Stimulated activated CD8-positive, alpha-beta memory T cell treated with anti-CD3 and anti-CD28 coated beads, Interleukin-7, amount 100 ng/mL, for 4 hours (primary cell): Measurements from ENCODE around the gene MTCH1.

Source experiments
- DNase-seq, 2 donors: peaks; one replicate each; pipeline ENCODE4 v3.0.0-alpha.2; 2020; ENCODE audit warnings: low read depth in 2 of 2

MTCH1 gene

GRCh38 chr6:36970892-36971842 lies 14.8 kb downstream of the MTCH1 start:
- no peak for DNase-seq

DNA sequence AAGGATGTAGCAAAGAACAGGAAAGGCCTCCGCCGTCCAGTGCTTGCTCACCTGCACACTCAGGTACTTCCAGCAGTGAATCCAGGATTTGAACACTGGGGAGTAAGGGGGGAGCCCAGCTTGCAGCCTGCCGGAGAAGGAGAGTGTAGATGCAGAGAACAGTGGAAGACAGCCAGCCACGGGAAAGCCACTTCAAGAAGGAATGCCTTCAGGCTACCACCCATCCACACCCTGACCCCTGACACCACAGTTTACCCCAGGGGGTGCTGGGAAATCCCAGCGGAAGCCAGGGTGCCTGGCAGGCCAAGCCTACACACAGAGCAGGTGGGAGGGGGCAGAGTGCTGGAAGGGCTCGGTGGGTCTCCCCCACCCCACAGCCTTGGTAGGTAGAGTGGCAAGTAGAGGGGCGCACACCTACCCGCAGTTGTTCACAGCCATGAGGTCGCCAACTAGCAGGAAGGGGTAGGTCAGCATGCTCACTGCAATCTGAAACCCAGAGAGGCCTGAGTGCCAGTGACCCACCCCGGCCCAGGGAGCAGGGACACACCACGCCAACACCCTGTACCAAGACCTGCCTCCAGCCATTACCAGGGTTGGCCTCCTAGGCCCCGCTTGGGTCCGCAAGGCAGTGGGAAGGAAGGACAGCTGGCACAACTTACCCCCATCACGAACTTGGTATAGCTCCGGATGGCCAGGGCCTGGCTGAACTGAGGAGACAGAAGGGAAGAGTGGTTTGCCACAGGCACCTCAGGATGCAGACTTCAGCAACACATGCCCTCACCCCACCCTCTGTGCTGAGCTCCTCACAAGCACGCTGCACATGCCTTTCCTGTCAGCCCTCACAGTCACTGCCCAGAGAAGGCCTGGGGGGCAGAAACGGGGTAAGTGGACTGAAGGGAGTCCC lies 15.8 kb downstream of the MTCH1 start:
- DNase-seq, result no peak

DNA sequence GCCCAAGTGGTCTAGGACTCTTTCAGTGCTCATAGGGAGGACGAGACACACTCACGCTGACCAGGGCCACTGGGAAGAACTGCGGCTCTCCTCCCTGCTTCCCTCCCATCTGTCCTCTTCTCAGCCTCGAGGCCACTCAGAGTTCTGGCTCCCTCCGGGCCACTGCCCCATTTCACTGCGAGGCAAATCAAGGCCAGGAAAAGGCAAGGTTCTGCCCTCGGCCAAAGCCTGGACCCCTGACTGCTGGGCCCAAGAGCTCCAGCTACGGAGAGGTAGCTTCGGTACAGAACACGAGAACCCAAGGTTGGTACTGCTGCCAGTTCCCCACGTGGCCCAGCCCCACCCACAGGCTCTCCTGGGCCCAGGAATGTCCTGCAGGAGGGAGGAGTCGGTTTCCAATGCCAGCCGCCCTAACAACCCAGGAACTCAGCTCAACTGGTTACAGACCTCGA lies 16.7 kb downstream of the MTCH1 start:
- no peak for DNase-seq

- no peak for DNase-seq
Measured at GRCh38 chr6:36968266-36968977, 17.6 kb downstream of the MTCH1 start.

GRCh38 chr6:36967757-36968156 lies 18.2 kb downstream of the MTCH1 start:
- DNase-seq, result no peak

GRCh38 chr6:36967301-36967700 lies 18.7 kb downstream of the MTCH1 start:
- DNase-seq, result no peak

DNA sequence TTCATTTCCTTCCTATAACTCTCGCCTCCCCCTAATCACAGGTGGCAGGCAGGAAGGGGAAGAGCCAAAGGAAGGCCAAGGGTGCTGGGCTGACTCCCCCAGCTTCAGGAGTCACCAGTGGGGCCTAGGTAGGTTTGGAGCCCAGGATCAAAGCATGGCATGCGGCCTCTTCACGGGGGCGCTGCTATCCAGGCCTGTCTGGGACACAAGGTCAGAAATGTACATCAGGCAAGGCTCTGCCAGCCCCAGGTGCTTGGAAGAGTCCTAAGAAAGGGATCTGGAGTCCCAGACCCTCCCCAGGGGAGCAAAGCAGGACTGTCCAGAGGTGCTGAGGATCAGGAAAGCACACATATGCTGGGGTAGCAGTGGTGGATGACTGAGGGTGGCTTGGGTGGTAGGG lies 21.1 kb downstream of the MTCH1 start:
- DNase-seq, result no peak

DNA sequence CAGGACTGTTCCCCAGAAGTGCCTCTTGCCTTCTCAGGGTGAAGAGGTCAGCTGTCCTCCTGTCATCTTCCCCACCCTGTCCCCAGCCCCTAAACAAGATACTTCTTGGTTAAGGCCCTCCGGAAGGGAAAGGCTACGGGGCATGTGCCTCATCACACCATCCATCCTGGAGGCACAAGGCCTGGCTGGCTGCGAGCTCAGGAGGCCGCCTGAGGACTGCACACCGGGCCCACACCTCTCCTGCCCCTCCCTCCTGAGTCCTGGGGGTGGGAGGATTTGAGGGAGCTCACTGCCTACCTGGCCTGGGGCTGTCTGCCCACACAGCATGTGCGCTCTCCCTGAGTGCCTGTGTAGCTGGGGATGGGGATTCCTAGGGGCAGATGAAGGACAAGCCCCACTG lies 21.6 kb downstream of the MTCH1 start:
- DNase-seq, result no peak

DNA sequence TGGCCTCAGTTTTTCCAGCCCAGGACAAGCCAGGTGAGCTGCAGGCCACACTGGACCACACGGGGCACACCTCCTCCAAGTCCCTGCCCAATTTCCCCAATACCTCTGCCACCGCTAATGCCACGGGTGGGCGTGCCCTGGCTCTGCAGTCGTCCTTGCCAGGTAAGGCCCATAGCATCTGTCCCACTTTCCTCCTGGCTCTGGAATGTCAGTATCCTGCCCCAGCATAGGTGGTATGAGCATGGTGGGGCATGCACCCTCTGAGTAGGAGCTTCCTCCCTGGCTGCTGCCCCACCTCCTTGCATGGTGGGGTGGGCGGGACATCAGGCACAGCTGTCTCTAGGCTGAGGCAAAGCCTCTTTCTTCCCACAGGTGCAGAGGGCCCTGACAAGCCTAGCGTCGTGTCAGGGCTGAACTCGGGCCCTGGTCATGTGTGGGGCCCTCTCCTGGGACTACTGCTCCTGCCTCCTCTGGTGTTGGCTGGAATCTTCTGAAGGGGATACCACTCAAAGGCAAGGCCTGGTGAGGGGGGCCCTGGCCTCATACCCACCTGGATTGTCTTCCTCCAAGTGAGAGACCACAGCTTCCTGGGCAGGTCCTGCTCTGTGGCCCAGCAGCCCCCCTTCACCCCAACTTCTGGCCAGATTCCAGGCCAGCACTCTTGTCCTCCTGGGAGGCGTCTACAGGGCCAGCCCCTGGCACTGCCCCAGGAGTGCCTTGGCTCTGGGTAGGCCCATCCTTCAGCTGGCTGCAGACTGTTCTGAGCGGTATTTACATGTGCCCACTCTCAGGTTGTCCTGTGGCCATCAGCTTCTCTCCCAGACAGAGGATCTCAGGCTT lies 22.3 kb downstream of the MTCH1 start:
- no peak for DNase-seq

DNA sequence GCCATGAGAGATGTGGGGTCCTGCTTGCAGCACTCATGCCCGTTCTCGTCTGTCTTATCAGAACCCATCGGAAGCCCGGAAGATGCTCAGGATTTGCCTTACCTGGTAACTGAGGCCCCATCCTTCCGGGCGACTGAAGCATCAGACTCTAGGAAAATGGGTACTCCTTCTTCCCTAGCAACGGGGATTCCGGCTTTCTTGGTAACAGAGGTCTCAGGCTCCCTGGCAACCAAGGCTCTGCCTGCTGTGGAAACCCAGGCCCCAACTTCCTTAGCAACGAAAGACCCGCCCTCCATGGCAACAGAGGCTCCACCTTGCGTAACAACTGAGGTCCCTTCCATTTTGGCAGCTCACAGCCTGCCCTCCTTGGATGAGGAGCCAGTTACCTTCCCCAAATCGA lies 23.1 kb downstream of the MTCH1 start:
- peak; percentile 45 to 47 for DNase-seq

GRCh38 chr6:36961441-36962435 lies 24.3 kb downstream of the MTCH1 start:
- no peak for DNase-seq

DNA sequence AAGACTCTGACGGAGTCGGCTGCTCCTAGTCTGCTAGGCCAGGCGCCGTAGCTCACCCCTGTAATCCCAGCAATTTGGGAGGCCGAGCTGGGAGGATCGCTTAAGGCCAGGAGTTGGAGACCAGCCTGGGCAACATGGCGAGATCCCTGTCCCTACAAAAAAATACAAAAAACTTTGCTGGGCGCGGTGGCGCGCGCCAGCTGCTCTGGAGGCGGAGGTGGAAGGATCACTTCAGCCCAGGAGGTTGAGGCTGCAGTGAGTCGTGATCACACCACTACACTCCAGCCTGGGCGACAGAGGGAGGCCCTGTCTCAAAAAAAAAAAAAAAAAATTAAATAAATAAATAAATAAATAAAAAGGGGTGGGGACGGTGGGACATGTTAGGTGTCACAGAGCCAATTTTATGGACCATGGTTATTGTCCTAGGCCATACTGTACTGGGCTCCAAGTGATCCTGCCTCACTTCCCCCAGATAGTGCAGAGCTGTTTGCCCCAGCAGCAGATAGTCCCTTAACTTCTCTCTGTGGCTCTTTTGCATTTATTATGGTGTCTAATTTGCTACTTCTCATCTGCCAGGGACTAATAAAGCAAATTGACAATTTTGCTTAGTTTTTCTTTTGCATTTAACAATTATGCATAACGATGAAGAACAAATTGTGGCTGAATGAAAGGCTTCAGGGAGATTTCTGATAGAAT lies 26.3 kb downstream of the MTCH1 start:
- DNase-seq, result no peak

DNA sequence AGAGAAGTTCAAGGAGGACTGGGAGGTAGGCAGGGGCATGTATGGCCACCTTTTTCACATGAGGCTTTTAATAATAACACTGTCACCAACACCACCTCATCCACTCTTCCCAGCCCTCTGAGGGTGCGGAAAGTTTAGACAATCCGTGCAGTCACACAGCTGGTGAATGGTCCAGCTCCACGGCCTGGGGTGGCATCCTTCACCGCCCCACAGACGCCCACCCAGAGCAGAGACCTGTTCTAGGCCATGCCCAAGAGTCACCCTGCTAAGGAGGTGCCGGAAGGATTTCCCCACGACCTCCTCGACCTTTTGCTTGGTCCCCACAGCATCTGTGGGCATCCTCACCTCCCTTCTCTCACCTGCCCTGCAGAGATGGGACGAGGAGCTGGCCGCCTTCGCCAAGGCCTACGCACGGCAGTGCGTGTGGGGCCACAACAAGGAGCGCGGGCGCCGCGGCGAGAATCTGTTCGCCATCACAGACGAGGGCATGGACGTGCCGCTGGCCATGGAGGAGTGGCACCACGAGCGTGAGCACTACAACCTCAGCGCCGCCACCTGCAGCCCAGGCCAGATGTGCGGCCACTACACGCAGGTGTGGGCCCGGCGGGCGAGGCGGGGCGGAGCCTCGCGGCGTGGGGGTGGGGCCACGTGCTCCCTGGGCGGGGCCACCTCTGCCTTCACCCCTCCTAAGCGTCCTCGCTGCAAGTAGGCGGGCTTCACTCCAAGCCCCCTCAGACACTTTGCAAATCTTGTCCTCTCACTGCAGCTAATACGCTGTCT lies 27.0 kb downstream of the MTCH1 start:
- no peak for DNase-seq

DNA sequence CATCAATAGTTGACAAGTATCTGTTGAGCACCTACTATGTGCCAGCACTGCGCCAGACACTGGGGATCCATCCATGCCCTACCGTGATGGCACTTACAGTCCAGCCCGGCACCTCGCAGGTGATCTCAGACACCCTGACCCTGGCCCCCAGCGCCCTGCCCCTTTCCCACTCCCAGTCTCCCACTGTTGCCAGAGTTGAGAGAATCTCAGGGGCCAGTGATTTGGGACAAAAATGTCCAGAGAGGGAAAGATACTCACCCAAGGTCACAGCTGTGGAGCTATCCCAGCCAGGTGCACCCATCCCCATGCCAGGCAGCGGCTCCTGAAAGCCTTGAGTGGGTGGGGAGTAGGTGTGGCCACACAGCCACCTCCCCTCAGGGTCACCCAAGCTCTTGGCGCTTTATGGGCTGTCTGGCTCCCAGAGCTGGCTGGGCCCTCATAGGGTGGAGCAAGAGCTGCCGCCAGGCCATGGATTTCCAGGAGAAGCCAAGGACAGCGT lies 28.2 kb downstream of the MTCH1 start:
- DNase-seq, result no peak

DNA sequence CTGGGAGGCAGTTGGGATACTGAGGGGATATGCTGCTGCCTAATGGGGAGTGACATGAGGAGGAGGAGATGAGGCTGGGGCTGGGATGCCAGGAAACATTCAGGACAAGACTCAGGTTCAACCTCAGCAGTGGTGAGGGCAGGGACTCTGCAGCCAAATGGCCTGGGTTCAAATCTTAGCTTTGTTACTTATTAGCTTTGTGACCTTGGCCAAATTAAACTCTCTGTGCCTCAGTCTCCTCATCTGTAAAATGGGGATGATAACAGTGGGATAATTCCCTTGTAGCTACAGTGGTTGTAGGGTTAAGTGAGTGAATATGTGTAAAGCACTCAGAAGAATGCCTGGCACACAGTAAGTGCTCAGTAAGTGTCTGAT lies 29.6 kb downstream of the MTCH1 start:
- DNase-seq, result no peak

GRCh38 chr6:36955671-36956445 lies 30.1 kb downstream of the MTCH1 start:
- DNase-seq, result no peak

DNA sequence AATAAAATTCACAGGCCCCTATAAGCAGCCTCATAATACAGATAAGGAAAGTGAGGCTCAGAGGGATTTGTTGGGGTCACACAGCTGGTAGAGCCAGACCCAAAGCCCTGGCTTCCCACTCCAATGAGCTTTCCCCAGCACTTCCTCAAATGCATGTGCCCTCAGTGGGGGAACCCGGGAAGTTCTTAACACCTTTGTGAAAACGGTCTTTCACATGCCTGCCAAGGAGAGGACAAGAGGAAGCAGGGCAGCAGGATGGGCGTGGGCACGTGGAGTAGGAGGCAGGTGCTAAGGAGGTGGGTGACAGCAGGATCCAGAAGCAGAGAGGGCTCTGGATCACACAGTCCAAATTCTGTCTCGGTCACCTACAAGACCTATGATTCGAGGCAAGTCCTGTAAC lies 30.9 kb downstream of the MTCH1 start:
- DNase-seq, result no peak
